Measurements from ENCODE around the gene COL5A1. TPM values are rescaled to one million over a fixed set of nuclear protein-coding genes. Genes with fewer than 3 reads are reported as not detected.

The COL5A1 gene
- total RNA-seq, 1 donor from 2014 or later: 13.9 TPM

DNA sequence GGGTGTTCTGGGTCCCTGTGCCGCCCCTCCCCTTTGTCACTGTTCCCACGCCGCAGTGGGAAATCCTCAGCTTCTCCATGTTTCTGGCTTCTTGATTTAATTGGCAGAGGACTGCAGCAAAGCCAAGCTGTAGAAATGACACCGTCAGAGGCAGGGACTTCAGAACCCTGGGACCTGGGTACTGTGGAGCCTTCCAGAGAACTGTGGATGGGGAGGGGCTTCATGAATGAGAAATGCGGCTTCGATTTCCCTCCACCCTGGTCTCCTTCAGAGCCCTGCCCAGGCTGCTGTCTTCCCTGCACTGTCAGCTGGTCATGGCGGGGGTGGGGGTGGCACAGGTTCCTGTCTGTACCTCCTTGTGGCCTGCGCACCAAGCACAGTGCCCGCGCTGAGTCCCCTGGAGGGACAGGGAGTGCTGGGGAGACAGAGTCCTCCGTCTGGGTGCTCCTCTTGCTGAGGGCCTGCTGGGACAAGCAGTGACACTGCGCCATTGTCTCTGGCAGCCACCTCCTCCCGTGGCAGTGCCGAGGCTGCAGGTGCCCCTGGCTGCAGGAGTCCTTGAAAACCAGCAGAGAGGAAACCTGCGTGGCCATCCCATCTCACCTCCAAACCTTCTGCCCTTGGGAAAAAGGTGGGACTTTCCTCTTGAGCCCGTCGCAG, 47.2 kb downstream of the COL5A1 start:
- Histone ChIP-seq H3K36me3 (no peaks in the 10 kb centered on the region), H3K4me3 (no peak overlapping the region), H3K27me3 (ENCODE audit: low read depth) (no peaks in the 10 kb centered on the region), H3K9me3 (replicated peaks) (no peaks in the 10 kb centered on the region), H3K4me1 (peaks cover 27% of the 10 kb centered on the region), H3K27ac (replicated peaks) (no peak overlapping the region)
- DNase-seq: no peak
- TF ChIP-seq, protein P1, sequence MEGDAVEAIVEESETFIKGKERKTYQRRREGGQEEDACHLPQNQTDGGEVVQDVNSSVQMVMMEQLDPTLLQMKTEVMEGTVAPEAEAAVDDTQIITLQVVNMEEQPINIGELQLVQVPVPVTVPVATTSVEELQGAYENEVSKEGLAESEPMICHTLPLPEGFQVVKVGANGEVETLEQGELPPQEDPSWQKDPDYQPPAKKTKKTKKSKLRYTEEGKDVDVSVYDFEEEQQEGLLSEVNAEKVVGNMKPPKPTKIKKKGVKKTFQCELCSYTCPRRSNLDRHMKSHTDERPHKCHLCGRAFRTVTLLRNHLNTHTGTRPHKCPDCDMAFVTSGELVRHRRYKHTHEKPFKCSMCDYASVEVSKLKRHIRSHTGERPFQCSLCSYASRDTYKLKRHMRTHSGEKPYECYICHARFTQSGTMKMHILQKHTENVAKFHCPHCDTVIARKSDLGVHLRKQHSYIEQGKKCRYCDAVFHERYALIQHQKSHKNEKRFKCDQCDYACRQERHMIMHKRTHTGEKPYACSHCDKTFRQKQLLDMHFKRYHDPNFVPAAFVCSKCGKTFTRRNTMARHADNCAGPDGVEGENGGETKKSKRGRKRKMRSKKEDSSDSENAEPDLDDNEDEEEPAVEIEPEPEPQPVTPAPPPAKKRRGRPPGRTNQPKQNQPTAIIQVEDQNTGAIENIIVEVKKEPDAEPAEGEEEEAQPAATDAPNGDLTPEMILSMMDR (IDR thresholded peaks at IDR 0.05; ENCODE audit: borderline replicate concordance): no peak
- intact Hi-C loops (cut with micrococcal nuclease): no loop called here

DNA sequence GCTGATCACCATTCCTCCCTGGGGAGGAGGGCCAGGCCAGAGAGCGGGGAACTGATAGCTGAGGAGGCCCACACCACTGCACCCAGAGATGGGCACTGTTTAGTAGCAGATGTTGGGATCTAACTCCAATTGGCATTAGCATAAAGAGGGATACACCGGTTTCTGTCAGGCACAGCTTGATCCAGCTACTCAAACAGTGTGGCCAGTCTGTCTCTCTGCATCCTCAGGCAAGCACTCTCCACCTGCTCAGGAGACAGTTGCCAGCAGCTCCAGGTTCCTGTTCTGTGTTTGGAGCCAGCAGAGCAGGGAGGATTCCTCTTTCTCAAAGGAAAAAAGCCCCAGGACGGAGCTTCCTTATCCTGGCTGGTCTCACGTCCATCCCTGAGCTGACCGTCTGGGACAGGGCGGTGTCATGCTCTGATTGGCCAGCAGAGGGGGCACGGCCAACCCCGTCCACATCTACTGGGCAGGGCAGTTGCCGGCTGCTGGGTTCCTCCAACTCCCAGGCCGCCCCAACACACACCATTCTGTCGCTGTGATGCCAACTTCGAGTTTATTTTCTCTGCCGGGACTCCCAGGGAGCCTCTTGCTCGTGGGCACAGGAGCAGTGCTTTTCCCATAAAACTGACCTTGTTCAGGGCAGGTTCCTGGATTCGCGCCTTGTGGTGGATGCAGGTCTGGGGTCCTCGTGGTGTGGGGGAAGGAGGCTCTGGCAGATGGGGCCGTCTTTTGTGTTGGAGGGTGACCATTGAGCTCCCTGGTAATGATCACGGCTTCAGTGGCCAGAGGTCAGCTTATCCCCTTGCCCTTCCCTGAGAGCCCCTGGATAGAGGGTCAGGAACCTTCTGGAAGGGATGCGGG, 47.9 kb downstream of the COL5A1 start:
- Histone ChIP-seq H3K27me3 (ENCODE audit: low read depth) (no peaks in the 10 kb centered on the region), H3K4me1 (peaks cover 31% of the 10 kb centered on the region), H3K4me3 (no peak overlapping the region), H3K9me3 (replicated peaks) (no peaks in the 10 kb centered on the region), H3K36me3 (no peaks in the 10 kb centered on the region), H3K27ac (replicated peaks) (peak overlapping the region; percentile 68)
- peak; percentile 70 for DNase-seq
- intact Hi-C loops (cut with micrococcal nuclease): loop anchor here (10.0 kb wide), 1 partner anchor 295 kb away; no protein-coding TSS in a partner anchor
- TF ChIP-seq, protein P1 (IDR thresholded peaks at IDR 0.05; ENCODE audit: borderline replicate concordance): peak; percentile 80

DNA sequence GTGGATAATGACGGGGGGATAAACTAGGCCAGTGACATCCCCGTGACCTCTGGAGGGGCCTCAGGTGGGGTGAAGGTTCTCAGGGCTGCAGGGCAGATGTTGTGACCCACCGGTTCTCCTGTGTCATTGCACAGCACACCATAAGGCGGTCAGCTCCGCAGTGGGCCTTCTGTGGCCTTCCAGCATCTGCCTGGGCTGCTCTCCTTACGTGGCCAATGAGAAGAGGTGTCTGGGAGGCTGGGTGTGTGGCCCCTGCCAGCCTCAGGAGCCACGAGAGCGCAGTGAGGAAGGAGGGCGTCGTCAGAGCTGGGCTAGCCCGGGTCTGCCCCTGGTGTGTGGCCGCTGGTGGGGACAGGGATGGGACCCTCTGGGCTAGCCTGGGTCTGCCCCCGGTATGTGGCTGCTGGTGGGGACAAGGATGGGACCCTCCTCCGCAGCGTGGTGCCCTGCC, 48.7 kb downstream of the COL5A1 start:
- Histone ChIP-seq H3K9me3 (replicated peaks) (no peaks in the 10 kb centered on the region), H3K4me1 (peaks cover 31% of the 10 kb centered on the region), H3K36me3 (no peaks in the 10 kb centered on the region), H3K27me3 (ENCODE audit: low read depth) (no peaks in the 10 kb centered on the region), H3K27ac (replicated peaks) (peak overlapping the region; percentile 68), H3K4me3 (no peak overlapping the region)
- DNase-seq: no peak
- TF ChIP-seq, protein P1 (IDR thresholded peaks at IDR 0.05; ENCODE audit: borderline replicate concordance): no peak
- intact Hi-C loops (cut with micrococcal nuclease): loop anchor here (10.0 kb wide), 1 partner anchor 294 kb away; no protein-coding TSS in a partner anchor

DNA sequence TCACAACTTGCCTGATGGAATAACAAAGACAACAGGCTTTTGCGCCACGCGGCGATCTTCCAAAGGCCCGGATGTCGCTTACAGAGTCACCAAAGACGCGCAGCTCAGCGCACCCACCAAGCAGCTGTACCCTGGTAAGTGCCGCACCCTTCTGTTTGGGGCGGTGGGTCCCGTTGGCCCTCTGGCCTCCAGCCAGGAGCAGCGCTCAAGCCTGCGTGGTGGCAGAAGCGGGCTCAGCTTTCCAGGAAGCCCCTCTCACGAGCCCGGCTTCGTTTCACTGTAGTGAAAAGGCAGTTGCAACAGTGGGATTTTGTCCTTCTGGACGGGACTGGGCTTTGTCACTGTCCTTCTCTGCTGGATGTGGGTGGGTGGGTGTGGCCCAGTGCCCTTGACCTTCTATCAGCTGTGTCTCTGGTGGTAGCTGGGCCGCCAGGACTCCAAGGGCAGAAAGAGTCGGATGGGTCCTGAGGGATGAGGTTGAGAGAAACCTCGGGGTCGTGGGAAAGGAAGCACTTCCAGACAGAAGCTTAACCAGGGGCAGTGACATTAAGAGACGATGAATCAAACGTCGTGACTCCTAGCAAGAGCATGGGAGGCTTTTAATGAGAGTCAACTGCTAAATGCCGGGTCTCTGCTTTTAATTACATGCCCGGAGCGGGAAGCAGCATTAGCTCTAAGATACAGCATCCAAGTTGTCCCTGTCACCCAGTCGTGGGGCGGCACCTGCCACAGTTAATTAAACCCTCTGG, 49.5 kb downstream of the COL5A1 start:
- TF ChIP-seq, protein P1 (IDR thresholded peaks at IDR 0.05; ENCODE audit: borderline replicate concordance): no peak
- H3K4me1 ChIP-seq: peaks cover 31% of the 10 kb centered on the region
- H3K4me3 ChIP-seq: no peak overlapping the region
- DNase-seq: peak; percentile 48
- no peaks in the 10 kb centered on the region for H3K27me3 ChIP-seq (ENCODE audit: low read depth)
- H3K9me3 ChIP-seq (replicated peaks): no peaks in the 10 kb centered on the region
- intact Hi-C loops (cut with micrococcal nuclease): loop anchor here (10.0 kb wide), 1 partner anchor 294 kb away; no protein-coding TSS in a partner anchor
- peak overlapping the region; percentile 68 for H3K27ac ChIP-seq (replicated peaks)
- H3K36me3 ChIP-seq: no peaks in the 10 kb centered on the region
